NCI-H69 (cell line): ENCODE data around the gene GSG1.

Source experiments
- DNase-seq: peaks from one replicate; lab custom pipeline; 2025; lab: John Stamatoyannopoulos, UW

Gene GSG1

GRCh38 chr12:13103391-13104033, at the start of gene GSG1:
GSG1 (minus strand) TSS chr12:13103667; CDS start chr12:13103512, 155 bp downstream.
- DNase-seq: no peak

GRCh38 chr12:13153180-13153579, 49.7 kb upstream of the GSG1 start:
- DNase-seq: no peak

GRCh38 chr12:13152756-13153155, 49.3 kb upstream of the GSG1 start:
- no peak for DNase-seq

GRCh38 chr12:13152281-13152680, 48.8 kb upstream of the GSG1 start:
- DNase-seq: no peak

GRCh38 chr12:13149411-13149810, 45.9 kb upstream of the GSG1 start:
- DNase-seq: no peak

GRCh38 chr12:13148485-13148847, 45.0 kb upstream of the GSG1 start:
- DNase-seq: no peak

- no peak for DNase-seq
Observed at GRCh38 chr12:13147688-13148484, 44.4 kb upstream of the GSG1 start.

- DNase-seq: no peak
Observed at GRCh38 chr12:13146336-13146938, 43.0 kb upstream of the GSG1 start.

- DNase-seq: no peak
Observed at GRCh38 chr12:13144266-13144828, 40.9 kb upstream of the GSG1 start.

- no peak for DNase-seq
Observed at GRCh38 chr12:13142747-13143146, 39.3 kb upstream of the GSG1 start.

GRCh38 chr12:13141686-13142085, 38.2 kb upstream of the GSG1 start:
- DNase-seq: no peak

- DNase-seq: no peak
Observed at GRCh38 chr12:13135371-13136178, 32.1 kb upstream of the GSG1 start.

- no peak for DNase-seq
Observed at GRCh38 chr12:13133886-13134285, 30.4 kb upstream of the GSG1 start.

- DNase-seq: no peak
Observed at GRCh38 chr12:13130981-13131380, 27.5 kb upstream of the GSG1 start.

GRCh38 chr12:13128291-13128965, 25.0 kb upstream of the GSG1 start:
- DNase-seq: no peak

- no peak for DNase-seq
Observed at GRCh38 chr12:13127444-13127843, 24.0 kb upstream of the GSG1 start.

GRCh38 chr12:13126494-13126893, 23.0 kb upstream of the GSG1 start:
- DNase-seq: no peak

GRCh38 chr12:13125996-13126395, 22.5 kb upstream of the GSG1 start:
- DNase-seq: no peak

- DNase-seq: no peak
Observed at GRCh38 chr12:13124656-13125505, 21.4 kb upstream of the GSG1 start.

GRCh38 chr12:13121568-13121967, 18.1 kb upstream of the GSG1 start:
- DNase-seq: no peak

- no peak for DNase-seq
Observed at GRCh38 chr12:13120413-13120812, 16.9 kb upstream of the GSG1 start.
